ENCODE results near the gene SSNA1. TPM values are rescaled to one million over a fixed set of nuclear protein-coding genes. Genes with fewer than 3 reads are reported as not detected.
A peak's percentile ranks its signal among the peaks of the same experiment; 100 is the strongest.

SSNA1 gene
- total and polyA plus RNA-seq, 9 of the 15 experiments (the other 6 are each of a cell fraction or from before 2014, with no cell fraction given): 1.9 to 130 (median 57.1) TPM

- TF ChIP-seq MCM5 (IDR thresholded peaks at IDR 0.05; ENCODE audit: low read depth) (no peak), ATF3 (IDR thresholded peaks at IDR 0.05) (peak; percentile 58; the same call in 1 of the 2 replicates), ATF3 (CRISPR knock-in tag; conservative IDR thresholded peaks at IDR 0.05) (no peak; the same call in 1 of the 2 replicates), NR4A1 (CRISPR knock-in tag; IDR thresholded peaks at IDR 0.05) (no peak), NR4A1 (tag; IDR thresholded peaks at IDR 0.05) (peak; percentile 72; the same call in 1 of the 2 replicates), ZFX (CRISPR knock-in tag; IDR thresholded peaks at IDR 0.05) (peak; percentile 94), FOXJ2 (tag; IDR thresholded peaks at IDR 0.05) (no peak), ZNF41 (CRISPR knock-in tag; conservative IDR thresholded peaks at IDR 0.05) (no peak), ZNF707 (CRISPR knock-in tag; conservative IDR thresholded peaks at IDR 0.05) (no peak), CBX3 (IDR thresholded peaks at IDR 0.05; ENCODE audit: borderline replicate concordance in 1 of 2, low read length in 2 of 2) (peak in 1 of 2 experiments; percentile 22; a peak in 1 of 3 replicates), ARID4B (CRISPR knock-in tag; IDR thresholded peaks at IDR 0.05) (peak; percentile 97), E4F1 (CRISPR knock-in tag; IDR thresholded peaks at IDR 0.05; ENCODE audit: borderline replicate concordance) (no peak), TEAD1 (CRISPR knock-in tag; IDR thresholded peaks at IDR 0.05) (peak in 1 of 2 experiments; percentile 67; a peak in 1 of 4 replicates), TRIM28 (IDR thresholded peaks at IDR 0.05) (no peak; the same call in 1 of the 2 replicates), POLR3G (IDR thresholded peaks at IDR 0.05; ENCODE audit: extremely low read depth, insufficient read length, insufficient replicate concordance) (no peak), KLF10 (CRISPR knock-in tag; IDR thresholded peaks at IDR 0.05) (no peak), ZC3H4 (CRISPR knock-in tag; IDR thresholded peaks at IDR 0.05; ENCODE audit: borderline replicate concordance) (no peak), ZBTB26 (CRISPR knock-in tag; IDR thresholded peaks at IDR 0.05) (no peak)
Measured at GRCh38 chr9:137188490-137189296, at the start of gene SSNA1, which contains the start of gene ANAPC2 (continued).
